ENCODE results near the gene NRBF2.

- TF ChIP-seq EP300 (IDR thresholded peaks at IDR 0.05) (no peak), CTCF (IDR thresholded peaks at IDR 0.05) (no peak)
Observed at GRCh38 chr10:63099734-63100133, 33.4 kb upstream of the NRBF2 start.

Measured in ovary (tissue), 3 donors.